KMS-11 (cell line): ENCODE data around the gene MT1F.
A peak's percentile ranks its signal among the peaks of the same experiment; 100 is the strongest.

Experiments used
- H2AFZ ChIP-seq: fragments of 200-600 bp; sonication (generic); 2 replicates; pipeline ENCODE4 v1.6.1; 2016; ENCODE audit warnings: antibody characterized with exemption, mixed run types, low read depth
- H3K27ac ChIP-seq: fragments of 200-600 bp; sonication (generic); 2 replicates; pipeline ENCODE4 v1.6.1; 2016; ENCODE audit warnings: mild to moderate bottlenecking, mixed run types
- H3K27me3 ChIP-seq: fragments of 200-600 bp; sonication (generic); 2 replicates; pipeline ENCODE4 v1.6.1; 2017; ENCODE audit warnings: mild to moderate bottlenecking, low read depth, mixed run types, moderate library complexity; ENCODE audit not compliant: insufficient read depth
- H3K36me3 ChIP-seq: fragments of 200-600 bp; sonication (generic); 2 replicates; pipeline ENCODE4 v1.6.1; 2017; ENCODE audit warnings: mild to moderate bottlenecking, mixed run types; ENCODE audit not compliant: insufficient read depth
- H3K4me1 ChIP-seq: fragments of 200-600 bp; sonication (generic); 2 replicates; pipeline ENCODE4 v1.6.1; 2016; ENCODE audit warnings: mild to moderate bottlenecking, low read depth, mixed run types; ENCODE audit not compliant: poor library complexity, severe bottlenecking
- H3K4me2 ChIP-seq: fragments of 200-600 bp; sonication (generic); 2 replicates; pipeline ENCODE4 v1.7.0; 2016; ENCODE audit warnings: mild to moderate bottlenecking, mixed run types
- H3K4me3 ChIP-seq: fragments of 200-600 bp; sonication (generic); IDR thresholded peaks from 2 replicates; pipeline ENCODE4 v1.6.1; 2017; ENCODE audit warnings: low read depth, low read length, mixed read lengths; ENCODE audit not compliant: insufficient read depth
- H3K79me2 ChIP-seq: fragments of 200-600 bp; sonication (generic); 2 replicates; pipeline ENCODE4 v1.6.1; 2016; ENCODE audit warnings: low read depth, mixed run types; ENCODE audit not compliant: insufficient read depth
- H3K9ac ChIP-seq: fragments of 200-600 bp; sonication (generic); 2 replicates; pipeline ENCODE4 v1.6.1; 2016; ENCODE audit warnings: mild to moderate bottlenecking, mixed run types
- H4K20me1 ChIP-seq: fragments of 200-600 bp; sonication (generic); 2 replicates; pipeline ENCODE4 v1.6.1; 2016; ENCODE audit warnings: mild to moderate bottlenecking, mixed run types; ENCODE audit not compliant: insufficient read depth
- CTCF ChIP-seq: fragments of 200-600 bp; sonication (generic); conservative IDR thresholded peaks from 2 replicates; pipeline ENCODE4 v1.6.1; 2017; ENCODE audit warnings: low read depth, mild to moderate bottlenecking, antibody characterized with exemption, low read length, moderate library complexity, mixed read lengths

Gene MT1F

GRCh38 chr16:56657555-56658326 is at the start of gene MT1F:
TSS of gene MT1F (plus strand) at chr16:56657959. CDS start at chr16:56658059, 100 bp downstream.
- no peaks in the 10 kb centered on the region for H3K36me3 ChIP-seq
- no peak within 1 kb of the TSS for H3K9ac ChIP-seq
- peak within 1 kb of the TSS; percentile 26; the same call in 1 of the 2 replicates for H2AFZ ChIP-seq
- TF ChIP-seq CTCF = no peak
- H3K4me2 ChIP-seq = no peak within 1 kb of the TSS
- H3K4me3 ChIP-seq = no peak within 1 kb of the TSS
- no peaks in the 10 kb centered on the region for H3K79me2 ChIP-seq
- no peaks in the 10 kb centered on the region for H3K4me1 ChIP-seq
- no peaks in the 10 kb centered on the region for H4K20me1 ChIP-seq
- H3K27me3 ChIP-seq = no peaks in the 10 kb centered on the region
- no peak within 1 kb of the TSS for H3K27ac ChIP-seq

- no peak for TF ChIP-seq CTCF
- no peak within 1 kb of the TSS for H3K4me3 ChIP-seq
- H2AFZ ChIP-seq = peak within 1 kb of the TSS; percentile 79
- H3K27ac ChIP-seq = no peak within 1 kb of the TSS
- peak within 1 kb of the TSS; percentile 6; the same call in 1 of the 2 replicates for H3K9ac ChIP-seq
- no peaks in the 10 kb centered on the region for H3K79me2 ChIP-seq
- H3K36me3 ChIP-seq = no peaks in the 10 kb centered on the region
- no peaks in the 10 kb centered on the region for H4K20me1 ChIP-seq
- peaks cover 10% of the 10 kb centered on the region; the same call in 1 of the 2 replicates for H3K27me3 ChIP-seq
- peaks cover 16% of the 10 kb centered on the region for H3K4me1 ChIP-seq
- peak within 1 kb of the TSS; percentile 93 for H3K4me2 ChIP-seq
Measured at GRCh38 chr16:56608043-56608875, 49.5 kb upstream of the MT1F start, which contains the start of gene MT2A. TSS of gene MT2A (plus strand) at chr16:56608584. CDS start at chr16:56608656, 72 bp downstream.

GRCh38 chr16:56608876-56609462 is 48.8 kb upstream of the MT1F start:
- no peaks in the 10 kb centered on the region for H3K79me2 ChIP-seq
- peaks cover 10% of the 10 kb centered on the region; the same call in 1 of the 2 replicates for H3K27me3 ChIP-seq
- no peak overlapping the region for H3K4me3 ChIP-seq
- H2AFZ ChIP-seq = peak overlapping the region; percentile 79
- peaks cover 16% of the 10 kb centered on the region for H3K4me1 ChIP-seq
- no peak for TF ChIP-seq CTCF
- H3K9ac ChIP-seq = no peak overlapping the region
- no peaks in the 10 kb centered on the region for H3K36me3 ChIP-seq
- peak overlapping the region; percentile 93 for H3K4me2 ChIP-seq
- H4K20me1 ChIP-seq = no peaks in the 10 kb centered on the region
- no peak overlapping the region for H3K27ac ChIP-seq

DNA sequence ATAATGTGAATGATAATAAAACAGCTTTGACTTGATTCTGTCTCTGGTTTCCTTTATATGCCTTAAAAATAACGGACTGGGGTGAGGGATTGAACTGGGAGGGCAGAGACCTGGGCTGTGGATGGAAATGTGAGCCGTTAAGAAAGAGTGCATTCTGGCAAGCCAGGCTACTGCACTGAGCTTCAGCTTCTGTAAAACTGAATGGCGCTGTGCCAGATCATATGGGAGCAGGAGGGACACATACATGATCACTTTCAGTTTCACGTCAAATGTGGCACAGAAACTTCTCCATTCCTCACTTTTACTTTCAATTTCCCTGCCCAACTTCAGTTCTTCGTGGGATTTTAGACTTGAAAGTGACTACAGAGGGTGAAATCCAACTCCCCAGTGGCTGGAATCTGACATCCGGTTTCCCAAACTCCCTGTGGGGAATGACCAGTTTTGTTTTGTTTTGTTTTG is 48.3 kb upstream of the MT1F start:
- no peaks in the 10 kb centered on the region for H4K20me1 ChIP-seq
- H3K79me2 ChIP-seq = no peaks in the 10 kb centered on the region
- peak overlapping the region; percentile 79; the same call in 1 of the 2 replicates for H2AFZ ChIP-seq
- TF ChIP-seq CTCF = no peak
- peaks cover 10% of the 10 kb centered on the region; the same call in 1 of the 2 replicates for H3K27me3 ChIP-seq
- peaks cover 16% of the 10 kb centered on the region for H3K4me1 ChIP-seq
- peak overlapping the region; percentile 93 for H3K4me2 ChIP-seq
- no peak overlapping the region for H3K9ac ChIP-seq
- no peak overlapping the region for H3K27ac ChIP-seq
- H3K36me3 ChIP-seq = no peaks in the 10 kb centered on the region
- H3K4me3 ChIP-seq = no peak overlapping the region
